Calu3 (cell line): ENCODE results near the gene DNAH17. TPM values are rescaled to one million over a fixed set of nuclear protein-coding genes. Genes with fewer than 3 reads are reported as not detected.

Experiments used
- Bru-seq: library from RNA; stranded (reverse); fragments of 400-500 nt; gene quantifications from one replicate; lab custom pipeline; 2021; lab: Mats Ljungman, UMichigan
- BruChase-seq, 2 experiments: library from RNA; stranded (reverse); fragments of 400-500 nt; gene quantifications; one replicate each; lab custom pipeline; 2021; lab: Mats Ljungman, UMichigan
- BruUV-seq: library from RNA; stranded (reverse); fragments of 400-500 nt; replicated peaks from 2 replicates; lab custom pipeline; 2021; lab: Mats Ljungman, UMichigan
- CTCF ChIA-PET: fragments of 300-600 bp; sonication (Branson Sonifier 250); formaldehyde crosslinking; loops from one replicate; lab custom pipeline; 2022; ENCODE audit warnings: antibody characterized with exemption; lab: Charles Lee
- DNase-seq: peaks from one replicate; pipeline ENCODE4 v3.0.0; 2022
- H3K27ac Mint-ChIP-seq: one replicate; pipeline ENCODE4 v1.8.0; 2022; ENCODE audit warnings: mixed read lengths; ENCODE audit not compliant: unreplicated experiment
- H3K27me3 Mint-ChIP-seq: one replicate; pipeline ENCODE4 v1.8.0; 2022; ENCODE audit warnings: mixed read lengths; ENCODE audit not compliant: unreplicated experiment
- H3K36me3 Mint-ChIP-seq: one replicate; pipeline ENCODE4 v1.8.0; 2022; ENCODE audit warnings: mild to moderate bottlenecking, moderate library complexity, mixed read lengths; ENCODE audit not compliant: insufficient read depth, unreplicated experiment
- H3K4me1 Mint-ChIP-seq: one replicate; pipeline ENCODE4 v1.8.0; 2022; ENCODE audit warnings: mild to moderate bottlenecking, low read depth, mixed read lengths; ENCODE audit not compliant: unreplicated experiment
- H3K4me3 Mint-ChIP-seq: one replicate; pipeline ENCODE4 v1.8.0; 2022; ENCODE audit warnings: mild to moderate bottlenecking, low read depth, moderate library complexity, mixed read lengths; ENCODE audit not compliant: unreplicated experiment
- H3K9me3 Mint-ChIP-seq: one replicate; pipeline ENCODE4 v1.8.0; 2022; ENCODE audit warnings: low read depth, mixed read lengths; ENCODE audit not compliant: unreplicated experiment
- intact Hi-C: fragments of 100-400 bp; cut with micrococcal nuclease; formaldehyde crosslinking; loops from one replicate; pipeline ENCODE4 v1.10.0; 2022; ENCODE audit not compliant: unreplicated experiment
- long read RNA-seq: library from polyadenylated mRNA; stranded (forward); transcript quantifications from one replicate; pipeline ENCODE4 v2.0.0, GENCODE V29; 2022
- total RNA-seq: library from RNA; stranded (reverse); gene quantifications from 2 replicates; pipeline ENCODE4 v1.2.3, GENCODE V29; 2022
- TF ChIP-seq, protein P1 (sequence below): fragments of 200-600 bp; IDR thresholded peaks from one replicate; pipeline ENCODE4 v1.8.0; 2022; ENCODE audit warnings: antibody characterized with exemption; ENCODE audit not compliant: unreplicated experiment

DNAH17 gene, protein sequence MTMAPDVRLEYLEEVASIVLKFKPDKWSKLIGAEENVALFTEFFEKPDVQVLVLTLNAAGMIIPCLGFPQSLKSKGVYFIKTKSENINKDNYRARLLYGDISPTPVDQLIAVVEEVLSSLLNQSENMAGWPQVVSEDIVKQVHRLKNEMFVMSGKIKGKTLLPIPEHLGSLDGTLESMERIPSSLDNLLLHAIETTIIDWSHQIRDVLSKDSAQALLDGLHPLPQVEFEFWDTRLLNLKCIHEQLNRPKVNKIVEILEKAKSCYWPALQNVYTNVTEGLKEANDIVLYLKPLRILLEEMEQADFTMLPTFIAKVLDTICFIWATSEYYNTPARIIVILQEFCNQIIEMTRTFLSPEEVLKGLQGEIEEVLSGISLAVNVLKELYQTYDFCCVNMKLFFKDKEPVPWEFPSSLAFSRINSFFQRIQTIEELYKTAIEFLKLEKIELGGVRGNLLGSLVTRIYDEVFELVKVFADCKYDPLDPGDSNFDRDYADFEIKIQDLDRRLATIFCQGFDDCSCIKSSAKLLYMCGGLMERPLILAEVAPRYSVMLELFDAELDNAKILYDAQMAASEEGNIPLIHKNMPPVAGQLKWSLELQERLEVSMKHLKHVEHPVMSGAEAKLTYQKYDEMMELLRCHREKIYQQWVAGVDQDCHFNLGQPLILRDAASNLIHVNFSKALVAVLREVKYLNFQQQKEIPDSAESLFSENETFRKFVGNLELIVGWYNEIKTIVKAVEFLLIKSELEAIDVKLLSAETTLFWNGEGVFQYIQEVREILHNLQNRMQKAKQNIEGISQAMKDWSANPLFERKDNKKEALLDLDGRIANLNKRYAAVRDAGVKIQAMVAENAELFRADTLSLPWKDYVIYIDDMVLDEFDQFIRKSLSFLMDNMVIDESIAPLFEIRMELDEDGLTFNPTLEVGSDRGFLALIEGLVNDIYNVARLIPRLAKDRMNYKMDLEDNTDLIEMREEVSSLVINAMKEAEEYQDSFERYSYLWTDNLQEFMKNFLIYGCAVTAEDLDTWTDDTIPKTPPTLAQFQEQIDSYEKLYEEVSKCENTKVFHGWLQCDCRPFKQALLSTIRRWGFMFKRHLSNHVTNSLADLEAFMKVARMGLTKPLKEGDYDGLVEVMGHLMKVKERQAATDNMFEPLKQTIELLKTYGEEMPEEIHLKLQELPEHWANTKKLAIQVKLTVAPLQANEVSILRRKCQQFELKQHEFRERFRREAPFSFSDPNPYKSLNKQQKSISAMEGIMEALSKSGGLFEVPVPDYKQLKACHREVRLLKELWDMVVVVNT (N-terminal part only)
- total RNA-seq = 0.19 and 0.61 TPM in 2 replicates
- percentile 10 among the genes with signal in this experiment for Bru-seq, nascent RNA
- percentile 16 among the genes with signal in this experiment for BruChase-seq, experiment 1, labeled RNA remaining after a 6-hour chase
- BruChase-seq, experiment 2, labeled RNA remaining after a 2-hour chase = percentile 10 among the genes with signal in this experiment
- long read RNA-seq, partial matches to known transcripts = 1 of 8 reads
- long read RNA-seq, other reads (novel, unspliced or antisense) = 7 of 8 reads

DNA sequence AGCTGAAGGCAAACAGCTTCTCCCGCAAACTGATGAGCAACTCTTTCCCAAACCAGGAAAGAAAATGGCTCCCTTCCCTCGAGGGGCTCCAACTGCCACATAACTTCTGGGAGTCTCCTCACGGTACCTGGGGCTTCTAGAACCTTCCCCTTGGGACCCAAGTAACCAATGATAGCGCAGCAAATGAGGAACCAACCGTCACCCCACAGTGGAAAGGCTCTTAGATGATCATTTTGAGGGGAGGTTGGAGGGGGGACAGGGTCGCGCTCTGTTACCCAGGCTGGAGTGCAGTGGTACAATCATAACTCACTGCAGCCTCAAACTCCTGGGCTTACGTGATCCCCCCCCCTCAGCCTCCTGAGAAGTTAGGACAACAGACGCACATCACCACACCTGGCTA, at the start of gene DNAH17:
DNAH17 (minus strand) TSS at position 101 of the 400 bp plus-strand sequence. CDS start 2,339 bp downstream, outside the sequence.
- no peak for DNase-seq
- Mint-ChIP-seq H3K36me3 (no peaks in the 10 kb centered on the region), H3K27ac (no peak within 1 kb of the TSS), H3K4me1 (no peaks in the 10 kb centered on the region), H3K4me3 (no peak within 1 kb of the TSS), H3K9me3 (no peaks in the 10 kb centered on the region), H3K27me3 (peaks cover 61% of the 10 kb centered on the region)
- TF ChIP-seq, protein P1, sequence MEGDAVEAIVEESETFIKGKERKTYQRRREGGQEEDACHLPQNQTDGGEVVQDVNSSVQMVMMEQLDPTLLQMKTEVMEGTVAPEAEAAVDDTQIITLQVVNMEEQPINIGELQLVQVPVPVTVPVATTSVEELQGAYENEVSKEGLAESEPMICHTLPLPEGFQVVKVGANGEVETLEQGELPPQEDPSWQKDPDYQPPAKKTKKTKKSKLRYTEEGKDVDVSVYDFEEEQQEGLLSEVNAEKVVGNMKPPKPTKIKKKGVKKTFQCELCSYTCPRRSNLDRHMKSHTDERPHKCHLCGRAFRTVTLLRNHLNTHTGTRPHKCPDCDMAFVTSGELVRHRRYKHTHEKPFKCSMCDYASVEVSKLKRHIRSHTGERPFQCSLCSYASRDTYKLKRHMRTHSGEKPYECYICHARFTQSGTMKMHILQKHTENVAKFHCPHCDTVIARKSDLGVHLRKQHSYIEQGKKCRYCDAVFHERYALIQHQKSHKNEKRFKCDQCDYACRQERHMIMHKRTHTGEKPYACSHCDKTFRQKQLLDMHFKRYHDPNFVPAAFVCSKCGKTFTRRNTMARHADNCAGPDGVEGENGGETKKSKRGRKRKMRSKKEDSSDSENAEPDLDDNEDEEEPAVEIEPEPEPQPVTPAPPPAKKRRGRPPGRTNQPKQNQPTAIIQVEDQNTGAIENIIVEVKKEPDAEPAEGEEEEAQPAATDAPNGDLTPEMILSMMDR = no peak
- intact Hi-C loops = no loop called here
- BruUV-seq = no TSS peak
- CTCF ChIA-PET = interaction anchor here (0.5 kb wide), 1 partner anchor 32 kb away, joined by 3 read pairs; no protein-coding TSS in a partner anchor

DNA sequence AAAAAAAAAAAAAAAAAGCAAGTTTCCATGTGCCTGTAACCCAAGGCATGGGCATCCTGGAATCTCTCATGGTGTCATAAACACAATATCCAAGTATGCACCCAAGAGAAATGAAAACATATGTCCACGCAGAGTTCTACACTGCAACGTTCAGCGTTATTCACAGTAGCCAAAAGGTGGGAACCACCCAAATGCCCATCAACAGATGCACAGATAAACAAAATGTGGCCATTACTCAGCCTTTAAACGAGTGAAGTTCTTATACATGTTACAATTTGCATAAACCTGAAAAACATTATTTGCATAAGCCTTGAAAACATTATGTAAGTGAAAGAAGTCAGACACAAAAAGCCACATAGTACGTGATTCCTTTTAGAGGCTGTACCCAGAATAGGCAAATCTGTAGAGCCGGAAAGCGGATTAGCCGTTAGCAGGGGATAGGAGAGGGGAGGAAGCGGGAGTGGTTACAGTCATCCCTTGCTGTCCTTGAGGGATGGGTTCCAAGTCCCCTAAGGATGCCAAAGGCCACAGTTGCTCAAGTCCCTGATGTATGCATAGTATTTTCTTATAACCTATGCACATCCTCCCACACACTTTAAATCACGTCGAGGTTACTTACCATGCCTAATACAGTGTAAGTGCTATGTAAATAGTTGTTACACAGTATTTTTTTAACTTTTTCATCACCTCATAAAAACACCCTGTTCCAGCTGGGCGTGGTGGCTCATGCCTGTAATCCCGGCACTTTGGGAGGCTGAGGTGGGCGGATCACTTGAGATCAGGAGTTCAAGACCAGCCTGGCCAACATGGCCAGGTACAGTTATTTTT, 47.3 kb upstream of the DNAH17 start:
- Mint-ChIP-seq H3K9me3 (no peaks in the 10 kb centered on the region), H3K27me3 (peaks cover 29% of the 10 kb centered on the region), H3K4me1 (no peaks in the 10 kb centered on the region), H3K36me3 (peaks cover 9% of the 10 kb centered on the region), H3K27ac (no peak overlapping the region), H3K4me3 (no peak overlapping the region)
- intact Hi-C loops = no loop called here
- DNase-seq = no peak
- TF ChIP-seq, protein P1 = no peak
- CTCF ChIA-PET = interaction anchor here (0.6 kb wide), 1 partner anchor 64 kb away, joined by 5 read pairs; no protein-coding TSS in a partner anchor
- BruUV-seq = no TSS peak

DNA sequence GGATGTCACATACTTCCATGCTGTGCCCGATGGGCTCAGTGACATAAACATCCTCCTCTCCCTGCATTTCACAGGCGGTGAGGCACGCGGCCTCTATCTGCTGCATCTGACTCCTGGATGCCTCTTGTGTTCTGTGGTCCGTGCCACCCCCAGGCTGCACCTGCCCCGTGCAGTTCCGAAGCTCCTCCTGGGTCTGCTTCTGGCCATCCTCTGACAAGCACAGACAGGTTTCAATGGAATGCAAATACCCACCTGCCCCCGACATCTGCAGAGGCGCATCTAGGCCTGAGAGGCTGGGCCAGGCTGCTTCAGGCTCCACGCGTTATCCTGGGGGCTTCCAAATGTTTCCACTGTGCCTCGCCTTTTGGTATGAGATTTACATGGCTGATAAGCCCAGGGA, 46.3 kb upstream of the DNAH17 start:
- BruUV-seq = no TSS peak
- Mint-ChIP-seq H3K27me3 (peaks cover 39% of the 10 kb centered on the region), H3K4me1 (no peaks in the 10 kb centered on the region), H3K27ac (no peak overlapping the region), H3K4me3 (no peak overlapping the region), H3K36me3 (peaks cover 9% of the 10 kb centered on the region), H3K9me3 (no peaks in the 10 kb centered on the region)
- intact Hi-C loops = no loop called here
- DNase-seq = no peak
- TF ChIP-seq, protein P1 = no peak
- CTCF ChIA-PET = no interaction called here
